HFF-Myc (cell line): ENCODE measurements around the gene IFNL1.

ENCODE experiments used
- DNase-seq: peaks from one replicate; pipeline ENCODE4 v3.0.0-alpha.2; 2011; ENCODE audit warnings: low read depth; ENCODE audit errors: extremely low read depth
- H3K4me3 ChIP-seq: replicated peaks from 2 replicates; pipeline ENCODE4 v1.5.1; 2011; ENCODE audit warnings: low read depth, mild to moderate bottlenecking, control low read depth, low read length
- TF ChIP-seq, protein P1 (sequence below): IDR thresholded peaks from 2 replicates; pipeline ENCODE4 v1.5.1; 2012; ENCODE audit warnings: mild to moderate bottlenecking, low read depth, low read length, control low read depth; ENCODE audit errors: missing control alignments

The IFNL1 gene

DNA sequence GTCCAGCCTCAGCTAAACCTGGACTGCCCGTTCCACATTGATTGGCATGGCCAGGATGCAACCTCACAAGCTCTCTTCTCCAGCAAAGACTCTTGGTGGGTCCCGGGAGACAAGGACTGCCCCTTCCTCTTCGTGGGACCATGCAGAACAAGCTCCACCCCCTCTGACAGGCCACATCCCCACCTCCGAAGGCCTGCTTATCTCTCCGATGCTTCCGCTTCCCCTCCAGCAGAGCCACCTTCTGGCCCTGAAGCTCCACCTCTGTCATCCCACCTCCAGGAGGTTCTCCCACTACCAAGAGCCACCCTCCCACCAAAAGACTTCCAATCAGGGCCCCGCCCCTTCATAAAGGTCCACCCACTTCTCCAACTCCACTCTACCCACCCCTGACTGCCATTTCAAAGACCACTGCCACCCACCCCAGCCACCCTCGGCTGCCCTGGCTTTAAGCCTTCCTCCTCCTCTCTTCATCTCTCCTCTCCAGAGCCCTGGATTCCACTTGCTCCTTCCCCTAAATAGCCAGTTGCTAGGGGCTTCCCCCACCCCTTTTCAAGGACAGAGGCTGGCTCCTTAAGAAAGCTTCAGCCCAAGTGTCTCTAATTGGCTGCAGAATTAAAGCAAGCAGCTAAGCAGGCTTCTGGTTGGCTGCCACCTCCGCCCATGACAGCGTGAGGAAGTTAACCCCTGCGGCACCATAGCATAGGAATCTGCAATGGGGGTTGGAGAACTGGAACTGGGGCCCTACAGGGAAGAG, 14.5 kb downstream of the IFNL1 start:
- TF ChIP-seq, protein P1, sequence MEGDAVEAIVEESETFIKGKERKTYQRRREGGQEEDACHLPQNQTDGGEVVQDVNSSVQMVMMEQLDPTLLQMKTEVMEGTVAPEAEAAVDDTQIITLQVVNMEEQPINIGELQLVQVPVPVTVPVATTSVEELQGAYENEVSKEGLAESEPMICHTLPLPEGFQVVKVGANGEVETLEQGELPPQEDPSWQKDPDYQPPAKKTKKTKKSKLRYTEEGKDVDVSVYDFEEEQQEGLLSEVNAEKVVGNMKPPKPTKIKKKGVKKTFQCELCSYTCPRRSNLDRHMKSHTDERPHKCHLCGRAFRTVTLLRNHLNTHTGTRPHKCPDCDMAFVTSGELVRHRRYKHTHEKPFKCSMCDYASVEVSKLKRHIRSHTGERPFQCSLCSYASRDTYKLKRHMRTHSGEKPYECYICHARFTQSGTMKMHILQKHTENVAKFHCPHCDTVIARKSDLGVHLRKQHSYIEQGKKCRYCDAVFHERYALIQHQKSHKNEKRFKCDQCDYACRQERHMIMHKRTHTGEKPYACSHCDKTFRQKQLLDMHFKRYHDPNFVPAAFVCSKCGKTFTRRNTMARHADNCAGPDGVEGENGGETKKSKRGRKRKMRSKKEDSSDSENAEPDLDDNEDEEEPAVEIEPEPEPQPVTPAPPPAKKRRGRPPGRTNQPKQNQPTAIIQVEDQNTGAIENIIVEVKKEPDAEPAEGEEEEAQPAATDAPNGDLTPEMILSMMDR = no peak
- H3K4me3 ChIP-seq = no peak overlapping the region
- DNase-seq = no peak

DNA sequence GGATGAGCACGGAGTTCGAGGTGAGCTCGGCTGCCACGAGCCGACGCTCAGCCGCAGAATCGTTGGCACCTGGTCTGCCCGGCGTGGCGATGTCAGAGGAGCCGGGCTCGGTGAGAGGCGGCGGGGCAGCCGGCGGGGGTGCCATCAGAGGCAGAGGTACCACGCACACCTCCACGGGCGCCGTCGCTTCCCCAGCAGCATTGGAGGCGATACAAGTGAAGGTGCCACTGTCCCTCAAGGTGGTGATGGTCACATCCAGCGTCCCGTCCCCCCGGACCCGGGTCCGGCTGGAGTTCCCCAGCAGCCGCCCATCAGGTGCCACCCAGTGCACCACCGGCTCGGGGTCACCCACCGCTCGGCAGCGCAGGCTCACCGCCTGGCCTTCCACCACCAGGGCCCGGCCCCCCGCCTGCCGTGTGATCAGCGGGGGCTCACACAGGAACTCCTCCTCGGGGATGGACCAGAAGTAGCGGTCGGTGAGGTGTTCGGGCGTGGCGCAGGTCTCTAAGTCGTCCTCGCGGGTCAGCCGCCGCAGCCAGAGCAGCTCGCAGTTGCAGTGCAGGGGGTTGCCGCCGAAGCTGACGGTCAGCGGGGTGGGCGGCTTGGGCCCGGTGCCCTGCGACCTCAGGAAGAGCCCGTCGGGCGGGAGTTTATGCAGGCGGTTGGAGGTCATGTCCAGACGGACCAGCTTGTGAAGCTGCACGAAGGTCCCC, 18.0 kb downstream of the IFNL1 start:
- no peak for DNase-seq
- no peak overlapping the region for H3K4me3 ChIP-seq
- TF ChIP-seq, protein P1 = no peak

DNA sequence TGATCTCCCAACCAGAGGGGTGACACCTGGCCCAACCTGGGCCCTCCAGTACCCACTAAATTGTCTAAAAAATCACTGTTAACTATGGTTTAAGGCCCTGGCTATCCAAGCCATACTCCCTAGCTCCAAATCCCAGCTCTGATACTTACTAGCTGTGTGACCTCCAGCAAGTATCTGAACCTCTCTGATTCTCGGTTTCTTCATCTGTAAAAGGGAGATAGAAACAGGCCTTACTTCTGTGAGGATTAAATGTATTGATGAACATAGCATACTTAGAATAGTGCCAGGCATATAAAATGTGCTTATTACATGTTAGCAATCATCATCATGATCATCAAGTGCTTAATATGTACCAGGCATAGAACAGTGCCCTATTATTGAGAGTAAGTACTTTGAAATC, 19.7 kb downstream of the IFNL1 start:
- no peak overlapping the region for H3K4me3 ChIP-seq
- DNase-seq = no peak
- TF ChIP-seq, protein P1 = no peak

GRCh38 chr19:39316627-39317321, 20.6 kb downstream of the IFNL1 start:
- DNase-seq = no peak
- no peak overlapping the region for H3K4me3 ChIP-seq
- TF ChIP-seq, protein P1 = no peak

DNA sequence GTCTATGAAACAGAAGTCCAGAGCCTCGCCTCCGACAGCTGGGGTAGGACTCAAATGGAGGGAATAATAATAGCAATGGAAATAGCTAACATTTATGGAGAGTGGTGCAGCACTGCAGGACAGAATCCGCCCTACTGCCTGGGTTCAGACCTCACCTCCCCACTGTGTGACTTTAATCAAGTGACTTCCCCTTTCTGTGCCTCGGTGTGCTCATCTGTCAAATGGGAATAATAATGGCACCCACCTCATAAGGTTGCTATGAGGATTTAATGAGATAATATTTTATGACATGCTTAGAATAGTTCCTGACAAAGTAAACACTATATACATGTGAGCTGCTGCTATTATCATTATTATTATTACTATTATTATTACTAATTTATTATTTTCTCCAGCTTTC, 21.3 kb downstream of the IFNL1 start:
- DNase-seq = no peak
- TF ChIP-seq, protein P1 = no peak

DNA sequence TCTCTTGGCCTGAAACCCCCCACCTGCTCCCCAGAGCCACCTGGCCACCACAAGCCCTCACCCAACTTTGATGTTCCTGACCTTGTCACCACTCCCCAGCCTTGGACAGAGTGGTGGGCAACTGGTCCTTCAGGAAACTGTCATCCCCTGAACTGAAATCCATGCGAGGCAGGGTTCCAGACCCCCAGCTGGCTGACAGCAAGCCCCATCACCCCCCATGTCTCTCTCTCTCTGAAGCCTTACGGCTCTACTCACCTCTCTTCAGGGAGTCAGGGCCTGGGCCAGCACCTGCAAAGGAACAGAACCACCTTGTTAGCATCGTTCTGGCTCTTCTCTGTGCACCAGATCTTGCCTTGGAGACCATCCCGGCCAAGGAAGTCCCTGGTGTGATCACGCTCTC, 21.9 kb downstream of the IFNL1 start:
- TF ChIP-seq, protein P1 = no peak
- DNase-seq = no peak
- no peak overlapping the region for H3K4me3 ChIP-seq

More for the DNA sequence above, 21.3 kb downstream of the IFNL1 start:
- no peak overlapping the region for H3K4me3 ChIP-seq
